ENCODE results near the gene ST3GAL5. TPM values are rescaled to one million over a fixed set of nuclear protein-coding genes. Genes with fewer than 3 reads are reported as not detected.

Gene ST3GAL5
- total RNA-seq, 1 experiment from 2014 or later = 25.3 TPM

DNA sequence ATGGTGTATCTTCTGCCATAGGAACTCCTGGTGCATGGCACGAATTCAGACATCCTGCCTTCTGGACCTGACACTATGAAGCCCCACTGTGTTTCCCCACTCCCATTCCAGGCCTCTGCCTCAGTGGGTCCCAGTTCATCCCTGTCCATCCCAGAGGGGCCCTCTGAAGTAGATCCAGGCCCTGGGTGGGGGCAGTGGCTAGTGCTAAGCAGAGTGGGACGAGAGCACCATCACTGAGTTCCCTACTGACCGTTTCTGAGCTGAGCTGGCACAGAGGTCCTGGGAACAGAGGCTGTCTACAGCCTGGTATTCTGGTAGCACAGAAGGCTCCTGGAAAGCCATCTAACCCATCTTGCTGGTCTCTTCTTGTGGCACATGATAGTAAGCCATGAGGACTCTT lies 81.0 kb downstream of the ST3GAL5 start:
- BruUV-seq (replicated peaks) = no TSS peak
- peaks cover 2% of the 10 kb centered on the region for H3K4me1 ChIP-seq (ENCODE audit: insufficient read depth, low read length, poor library complexity, severe bottlenecking)
- no peaks in the 10 kb centered on the region for H3K27me3 ChIP-seq (replicated peaks; ENCODE audit: insufficient read depth, low read depth, low read length, poor library complexity)
- TF ChIP-seq EZH2 (IDR thresholded peaks at IDR 0.05; ENCODE audit: borderline replicate concordance, low read depth, low read length, poor library complexity, severe bottlenecking) (no peak), CTCF (conservative IDR thresholded peaks at IDR 0.05; ENCODE audit: low read depth, low read length) (no peak)
- ChIA-PET POLR2A (ENCODE audit: low non-redundant PET) (no interaction called here), CTCF (no interaction called here)
- H3K27ac ChIP-seq (ENCODE audit: low read depth, low read length, poor library complexity, severe bottlenecking) = no peak overlapping the region
- intact Hi-C loops (cut with micrococcal nuclease; ENCODE audit: unreplicated experiment) = no loop called here
- no peaks in the 10 kb centered on the region for H3K36me3 ChIP-seq (ENCODE audit: insufficient read depth, low read length, poor library complexity, severe bottlenecking)
- no peaks in the 10 kb centered on the region for H3K9me3 ChIP-seq (ENCODE audit: low read depth, low read length, poor library complexity, severe bottlenecking)
- H3K4me3 ChIP-seq (ENCODE audit: low read depth, low read length, poor library complexity, severe bottlenecking) = no peak overlapping the region
- no peak for DNase-seq (ENCODE audit: low spot score)

DNA sequence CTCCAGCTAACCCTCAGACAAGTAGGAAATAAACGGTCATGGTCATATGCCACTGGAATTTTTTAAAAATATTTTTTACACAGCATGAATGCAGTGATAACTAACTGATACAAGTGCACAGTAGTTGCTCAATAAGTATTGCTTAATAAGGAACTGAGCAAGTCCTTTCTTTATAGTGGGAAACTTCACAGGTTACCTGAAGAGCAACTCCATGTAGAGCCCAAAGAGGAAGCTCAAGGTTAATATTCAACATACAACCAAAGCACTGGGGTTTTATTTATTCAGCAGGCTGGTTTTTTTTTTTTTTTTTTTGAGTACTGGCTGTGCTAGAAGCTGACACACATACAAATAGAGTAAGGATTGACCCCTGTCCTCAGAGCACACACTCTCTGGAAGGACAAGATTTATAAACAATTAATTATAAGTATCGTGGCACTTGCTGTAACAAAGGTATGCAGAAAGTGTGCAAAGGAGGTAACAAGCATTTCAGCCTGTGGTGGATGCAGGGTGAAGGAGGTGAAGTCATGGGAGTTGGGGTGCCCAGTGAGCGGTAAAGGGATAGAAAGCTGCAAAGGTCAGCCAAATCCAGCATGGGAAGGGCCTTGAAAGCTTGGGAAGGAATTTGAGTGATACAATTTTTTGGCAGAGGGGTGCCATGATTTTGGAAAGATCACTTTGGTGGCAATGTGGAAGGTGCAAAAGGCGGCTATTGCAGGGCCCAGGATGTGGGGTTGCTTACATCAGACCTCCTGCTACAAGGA lies 82.3 kb downstream of the ST3GAL5 start:
- Histone ChIP-seq H3K27ac (ENCODE audit: low read depth, low read length, poor library complexity, severe bottlenecking) (no peak overlapping the region), H3K4me3 (ENCODE audit: low read depth, low read length, poor library complexity, severe bottlenecking) (no peak overlapping the region), H3K27me3 (replicated peaks; ENCODE audit: insufficient read depth, low read depth, low read length, poor library complexity) (no peaks in the 10 kb centered on the region), H3K36me3 (ENCODE audit: insufficient read depth, low read length, poor library complexity, severe bottlenecking) (no peaks in the 10 kb centered on the region), H3K4me1 (ENCODE audit: insufficient read depth, low read length, poor library complexity, severe bottlenecking) (peaks cover 6% of the 10 kb centered on the region), H3K9me3 (ENCODE audit: low read depth, low read length, poor library complexity, severe bottlenecking) (no peaks in the 10 kb centered on the region)
- TF ChIP-seq EZH2 (IDR thresholded peaks at IDR 0.05; ENCODE audit: borderline replicate concordance, low read depth, low read length, poor library complexity, severe bottlenecking) = no peak
- TF ChIP-seq CTCF (conservative IDR thresholded peaks at IDR 0.05; ENCODE audit: low read depth, low read length) = no peak
- CTCF ChIA-PET = interaction anchor here (0.7 kb wide), 1 partner anchor 23 kb away, joined by 5 read pairs; no protein-coding TSS in a partner anchor
- no TSS peak for BruUV-seq (replicated peaks)
- DNase-seq (ENCODE audit: low spot score) = no peak
- POLR2A ChIA-PET (ENCODE audit: low non-redundant PET) = no interaction called here
- intact Hi-C loops (cut with micrococcal nuclease; ENCODE audit: unreplicated experiment) = no loop called here

DNA sequence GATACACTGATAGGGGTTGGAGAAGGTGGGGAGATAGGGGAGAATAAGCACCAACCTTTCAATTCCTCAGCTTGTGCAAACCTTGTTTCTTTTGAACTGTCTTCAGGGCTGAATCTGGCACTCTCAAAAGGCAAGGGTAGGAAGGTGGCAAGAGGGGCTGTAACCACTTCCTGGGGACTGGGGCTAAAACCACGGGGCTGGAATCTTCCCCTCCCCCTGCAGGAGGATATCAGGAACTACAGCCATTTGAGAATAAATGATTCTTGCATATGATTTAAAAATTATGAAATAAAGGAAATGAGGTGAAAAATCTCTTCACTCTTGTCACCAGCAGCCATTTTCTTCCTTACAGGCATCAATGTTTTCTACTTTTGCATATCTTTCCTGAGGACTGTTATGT lies 84.2 kb downstream of the ST3GAL5 start:
- CTCF ChIA-PET = no interaction called here
- peak; percentile 65 for DNase-seq (ENCODE audit: low spot score)
- intact Hi-C loops (cut with micrococcal nuclease; ENCODE audit: unreplicated experiment) = loop anchor here (2.0 kb wide), 1 partner anchor 54 kb away; no protein-coding TSS in a partner anchor

More for the DNA sequence above, 84.2 kb downstream of the ST3GAL5 start:
- H3K9me3 ChIP-seq (ENCODE audit: low read depth, low read length, poor library complexity, severe bottlenecking) = no peaks in the 10 kb centered on the region
- H3K36me3 ChIP-seq (ENCODE audit: insufficient read depth, low read length, poor library complexity, severe bottlenecking) = no peaks in the 10 kb centered on the region
- H3K4me3 ChIP-seq (ENCODE audit: low read depth, low read length, poor library complexity, severe bottlenecking) = no peak overlapping the region
- no TSS peak for BruUV-seq (replicated peaks)
- no peaks in the 10 kb centered on the region for H3K27me3 ChIP-seq (replicated peaks; ENCODE audit: insufficient read depth, low read depth, low read length, poor library complexity)
- peaks cover 6% of the 10 kb centered on the region for H3K4me1 ChIP-seq (ENCODE audit: insufficient read depth, low read length, poor library complexity, severe bottlenecking)
- peak; percentile 71 for TF ChIP-seq CTCF (conservative IDR thresholded peaks at IDR 0.05; ENCODE audit: low read depth, low read length)
- TF ChIP-seq EZH2 (IDR thresholded peaks at IDR 0.05; ENCODE audit: borderline replicate concordance, low read depth, low read length, poor library complexity, severe bottlenecking) = no peak
- H3K27ac ChIP-seq (ENCODE audit: low read depth, low read length, poor library complexity, severe bottlenecking) = no peak overlapping the region
- POLR2A ChIA-PET (ENCODE audit: low non-redundant PET) = no interaction called here

All from A673 (cell line).